ENCODE results near the gene SYNDIG1.
"Not testable (repeated sequence)": the region's sequence is repeated elsewhere in the genome, so short reads cannot be mapped to it uniquely, and the experiment has no call there.

Gene SYNDIG1

DNA sequence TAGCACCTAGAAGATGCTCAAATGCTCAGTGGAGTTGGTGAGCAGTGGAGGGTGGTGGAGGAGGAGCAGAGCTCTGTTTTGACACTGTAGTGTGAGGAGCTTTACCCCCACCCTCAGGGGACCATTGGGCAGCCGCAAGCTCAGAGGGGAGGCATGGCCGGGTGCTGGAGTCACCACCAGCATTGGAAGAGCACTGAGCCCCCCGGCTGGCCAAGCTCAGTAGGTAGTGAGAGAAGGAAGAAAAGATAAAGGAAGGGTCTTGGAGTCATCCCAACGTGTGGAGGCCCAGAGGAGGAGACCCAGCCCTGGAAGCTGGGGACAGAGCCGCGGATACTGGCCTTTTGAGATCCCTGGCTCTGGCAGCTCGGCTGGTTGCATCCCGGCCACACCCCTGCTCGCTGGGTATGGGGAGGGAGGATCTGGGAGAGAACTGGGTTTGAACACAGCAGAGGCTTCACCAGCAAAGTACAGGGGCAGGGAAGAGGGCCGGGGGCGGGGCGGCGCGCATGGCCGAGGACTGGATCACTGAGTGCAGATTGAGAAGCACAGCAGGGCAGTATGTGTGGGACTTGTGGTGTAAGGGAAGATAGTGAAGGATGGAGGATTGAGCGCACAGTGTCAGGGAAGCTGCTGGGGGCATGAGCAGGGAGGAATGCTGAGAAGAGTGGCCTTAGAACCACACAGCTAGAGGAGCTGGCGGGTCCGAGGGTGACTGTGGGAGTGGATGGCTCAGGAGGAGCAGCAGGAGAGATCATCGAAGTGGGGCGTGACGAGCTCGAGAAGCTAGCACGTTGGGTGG, 24.4 kb downstream of the SYNDIG1 start:
- no peak for FAIRE-seq

DNA sequence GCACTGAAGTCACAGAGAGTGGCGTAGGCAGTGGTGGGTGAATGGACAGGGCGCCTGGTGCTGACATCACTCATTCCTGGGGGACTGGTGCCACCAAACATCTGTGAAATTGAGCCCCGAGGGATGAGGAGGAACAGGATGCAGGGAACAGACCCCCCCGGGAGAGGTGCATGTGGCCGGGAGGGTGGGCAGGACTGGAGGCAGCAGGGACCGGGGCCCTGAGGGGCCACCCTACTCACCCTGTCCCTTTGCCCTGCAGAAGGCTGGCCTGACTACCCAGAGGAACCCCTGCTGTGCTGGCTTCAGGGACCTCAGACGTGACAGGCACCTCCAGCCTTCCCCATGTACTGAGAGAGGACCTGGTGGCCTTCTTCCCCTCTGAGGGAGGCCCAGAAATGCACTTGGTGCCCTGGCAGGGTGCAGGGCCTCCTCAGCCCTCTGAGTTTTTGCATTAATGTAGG, 25.1 kb downstream of the SYNDIG1 start:
- no peak for FAIRE-seq

DNA sequence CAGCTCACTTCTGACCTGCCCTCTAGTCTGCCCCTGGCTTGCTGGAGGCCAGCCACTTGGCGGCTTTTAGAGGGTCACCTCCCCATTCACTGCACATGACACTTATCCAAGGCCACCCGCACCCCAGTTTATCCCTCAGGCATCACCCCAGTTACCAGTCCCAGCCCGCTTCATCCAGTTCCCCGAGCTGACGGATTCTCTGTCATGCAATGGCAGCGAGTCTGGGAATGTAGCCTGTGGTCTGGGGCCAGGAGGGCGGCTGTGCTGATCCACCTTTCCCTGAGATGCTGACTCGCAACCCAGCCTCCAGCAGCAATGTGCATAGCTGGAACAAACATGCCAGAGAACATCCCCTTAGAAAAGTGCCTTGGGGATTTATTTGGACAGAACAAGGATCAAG, 25.8 kb downstream of the SYNDIG1 start:
- FAIRE-seq = no peak

DNA sequence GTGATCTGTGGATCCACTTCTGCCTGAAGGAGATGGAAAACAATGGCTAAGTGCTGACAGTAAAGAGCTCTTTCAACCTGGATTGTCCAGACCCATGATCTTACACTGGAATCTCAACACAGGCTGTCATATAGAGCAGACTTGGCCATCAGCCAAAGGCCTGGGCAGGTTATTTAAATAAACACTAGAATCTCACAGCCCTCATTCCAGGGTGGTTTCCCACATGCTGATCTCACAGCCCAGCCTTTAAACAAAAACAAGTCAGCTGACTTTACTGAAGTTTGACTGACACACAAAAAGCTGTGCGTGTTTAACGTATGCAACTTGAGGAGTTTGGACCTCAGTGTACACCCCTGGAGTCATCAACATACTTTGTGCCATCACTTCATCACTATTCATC, 28.4 kb downstream of the SYNDIG1 start:
- FAIRE-seq = no peak

DNA sequence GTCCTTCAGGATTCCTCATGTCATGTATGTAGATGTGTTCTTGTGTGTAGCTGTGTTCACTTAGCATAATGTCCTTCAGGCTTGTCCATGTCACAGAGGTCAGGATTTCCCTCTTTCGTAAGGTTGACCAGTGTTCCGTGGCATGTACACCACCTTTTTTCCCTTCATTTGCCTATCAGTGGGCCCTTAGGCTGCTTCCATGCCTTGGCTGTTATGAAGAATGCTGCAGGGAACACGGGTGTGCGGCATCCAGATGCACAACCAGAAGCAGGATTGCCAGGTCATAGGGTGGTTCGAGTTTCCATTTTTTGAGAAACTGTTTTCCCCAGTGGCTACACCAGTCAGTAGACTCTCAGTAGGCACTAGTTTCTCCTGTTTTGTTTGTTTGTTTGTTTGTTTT, 29.2 kb downstream of the SYNDIG1 start:
- FAIRE-seq = no peak

DNA sequence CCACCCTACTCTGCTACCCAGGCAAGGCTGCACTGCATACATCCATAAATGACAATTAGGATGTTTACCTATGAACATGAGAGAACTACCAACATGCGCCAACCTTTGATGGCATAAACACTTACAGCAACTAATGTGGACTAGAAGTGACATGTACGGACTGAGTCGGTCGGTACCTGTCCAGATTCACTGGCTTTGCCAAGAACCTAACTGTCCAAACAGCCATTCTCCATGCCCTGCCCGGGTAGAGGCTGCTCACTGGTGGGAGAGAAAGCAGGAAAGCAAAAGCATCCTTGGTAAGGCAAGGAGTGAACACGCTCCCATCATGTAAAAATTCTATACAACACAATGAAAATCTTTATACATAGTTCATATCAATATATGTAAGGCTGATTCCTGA, 30.0 kb downstream of the SYNDIG1 start:
- no peak for FAIRE-seq

DNA sequence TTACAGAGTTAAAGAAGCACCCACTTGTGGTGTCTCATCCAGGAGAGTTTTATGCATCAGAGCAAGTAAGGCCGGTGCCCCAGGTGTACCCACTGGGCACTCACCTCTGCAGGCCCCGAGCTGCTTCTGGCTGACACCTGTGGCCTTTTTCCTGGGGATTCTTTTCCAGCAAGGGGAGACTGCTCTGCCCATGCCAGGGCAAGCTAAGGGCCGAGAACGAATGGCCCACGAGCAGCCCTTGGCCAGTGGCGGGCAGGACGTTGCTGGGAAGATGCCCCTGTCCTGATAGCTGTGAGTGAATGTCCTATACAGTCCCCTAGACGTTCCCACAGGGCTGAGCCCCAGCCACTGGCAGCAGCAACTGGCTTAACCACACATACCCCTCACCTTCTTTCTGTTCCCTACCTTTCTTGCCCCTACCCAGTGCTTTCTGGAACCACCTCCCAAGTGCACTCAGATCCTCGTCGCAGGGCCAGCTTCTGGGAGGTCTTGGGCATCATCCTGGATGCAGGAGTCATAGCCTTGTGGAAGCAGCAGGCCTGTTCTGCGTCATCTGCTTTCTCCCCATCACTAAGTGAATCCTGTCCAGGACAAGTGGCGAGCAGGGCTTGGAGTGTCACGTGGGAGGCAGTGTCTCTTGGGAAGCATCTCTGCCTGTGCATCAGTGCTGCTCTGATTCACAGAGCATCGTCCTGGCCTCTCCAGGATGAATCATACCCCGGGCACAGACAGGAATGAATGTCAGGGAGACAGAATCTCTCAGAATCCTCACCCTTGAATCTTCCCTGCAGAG, 32.5 kb downstream of the SYNDIG1 start:
- FAIRE-seq = no peak

DNA sequence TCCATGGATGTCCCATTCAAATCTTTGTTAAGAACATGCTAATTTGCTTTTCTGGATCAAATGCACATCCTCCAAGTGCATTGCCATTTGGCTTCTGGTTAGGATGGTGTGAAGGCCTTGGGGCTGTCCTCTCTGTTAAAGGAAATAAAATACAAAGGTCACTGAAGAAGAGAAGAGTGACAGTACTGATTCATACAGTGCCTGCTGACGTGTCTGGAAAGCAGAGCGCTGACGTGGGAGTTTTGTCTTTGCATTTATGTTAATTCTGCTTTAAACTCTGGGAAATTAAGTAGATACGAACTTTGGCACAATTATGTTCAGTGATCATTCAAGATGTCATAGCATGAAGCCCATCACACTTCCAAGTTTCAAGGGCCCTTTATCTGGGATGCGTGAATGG, 33.2 kb downstream of the SYNDIG1 start:
- no peak for FAIRE-seq

DNA sequence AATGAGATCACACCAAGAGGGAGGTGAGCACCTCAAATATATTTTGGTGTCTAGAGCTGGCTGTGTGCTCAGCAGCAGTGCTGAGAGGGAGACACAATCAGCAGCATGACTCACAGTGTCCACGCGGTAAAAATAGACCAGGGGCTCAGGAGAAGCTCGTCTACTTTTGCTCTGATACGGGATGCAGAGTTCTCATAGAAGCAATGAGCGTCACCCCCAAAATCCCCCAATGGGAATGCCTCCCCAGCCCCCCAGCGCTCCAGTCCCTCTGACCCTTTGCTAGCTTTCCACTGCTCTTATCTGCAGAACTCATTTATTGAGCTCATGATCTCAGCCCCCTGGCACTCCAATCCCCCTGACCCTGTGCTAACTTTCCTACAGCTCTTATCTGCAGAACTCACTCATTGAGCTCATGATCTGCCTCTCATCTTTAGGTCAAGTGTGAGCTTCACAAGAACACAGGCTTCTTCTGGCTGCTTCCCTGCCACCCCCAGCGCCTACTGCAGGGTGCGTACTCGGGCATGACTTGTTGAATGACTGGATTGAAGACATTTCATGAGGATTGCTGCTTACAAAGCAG, 34.0 kb downstream of the SYNDIG1 start:
- no peak for FAIRE-seq

DNA sequence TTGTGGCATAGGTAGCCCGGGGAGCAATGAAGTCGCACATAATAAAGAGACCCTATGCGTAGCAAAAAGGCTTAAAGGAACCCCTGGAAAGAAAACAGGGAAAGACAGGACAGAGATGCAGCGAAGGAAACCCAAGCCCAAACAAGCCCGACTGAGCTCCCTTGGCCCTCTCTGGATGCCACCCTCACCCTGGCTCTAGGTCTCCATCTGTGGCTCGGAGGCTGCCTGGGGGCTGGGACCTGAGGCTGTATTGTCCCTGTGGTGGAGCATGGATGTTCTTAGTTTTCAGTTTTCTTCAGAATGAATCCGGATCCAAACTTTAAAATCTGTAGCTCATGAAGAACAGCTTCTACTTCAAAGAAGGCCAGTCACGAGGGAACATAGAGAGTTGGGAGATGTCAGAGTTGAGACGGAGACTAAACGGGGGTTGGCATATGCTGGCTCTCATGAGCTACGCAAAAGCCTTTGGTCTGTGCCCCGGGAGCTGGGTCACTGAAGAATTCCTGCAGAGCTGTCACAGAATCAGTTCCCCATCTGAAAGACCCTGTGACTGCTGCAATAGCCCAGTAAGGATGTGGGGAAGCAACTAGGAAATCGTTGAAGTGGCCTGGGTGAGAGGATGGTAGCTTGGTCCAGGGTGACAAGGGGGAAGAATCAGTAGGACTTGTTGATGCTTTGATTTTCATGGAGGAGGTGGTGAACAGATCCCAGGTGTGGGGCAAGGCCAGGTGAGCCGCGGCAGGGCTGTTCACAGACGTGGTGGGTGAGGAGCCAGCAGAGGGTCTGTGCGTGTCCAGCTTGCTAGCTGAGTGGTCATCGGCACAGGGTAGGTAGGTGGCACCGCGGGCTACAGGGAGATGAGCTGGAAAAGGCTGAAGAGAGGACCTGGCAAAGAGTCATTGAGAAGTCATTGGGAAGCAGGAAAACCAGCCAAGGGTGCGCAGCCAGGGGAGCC, 35.2 kb downstream of the SYNDIG1 start:
- FAIRE-seq = no peak

DNA sequence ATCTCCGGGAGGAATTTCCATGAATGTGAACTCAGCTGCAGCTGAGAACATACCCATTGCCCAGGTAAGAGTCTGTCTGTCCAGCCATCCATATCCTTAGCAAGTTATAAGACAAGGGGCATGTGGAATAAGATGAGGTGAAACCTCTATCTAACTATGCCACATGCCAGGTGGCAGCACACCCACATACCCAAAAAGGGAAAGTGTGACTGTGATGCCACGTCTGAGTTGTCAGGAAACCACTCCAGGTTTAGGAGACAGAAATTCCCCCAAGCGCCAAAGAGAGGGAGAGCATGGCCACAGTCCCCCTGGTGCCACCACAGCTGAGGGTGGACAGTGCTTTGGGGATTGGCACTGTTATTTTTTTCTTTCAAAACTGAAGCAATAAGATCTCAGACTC, 36.7 kb downstream of the SYNDIG1 start:
- FAIRE-seq = no peak

DNA sequence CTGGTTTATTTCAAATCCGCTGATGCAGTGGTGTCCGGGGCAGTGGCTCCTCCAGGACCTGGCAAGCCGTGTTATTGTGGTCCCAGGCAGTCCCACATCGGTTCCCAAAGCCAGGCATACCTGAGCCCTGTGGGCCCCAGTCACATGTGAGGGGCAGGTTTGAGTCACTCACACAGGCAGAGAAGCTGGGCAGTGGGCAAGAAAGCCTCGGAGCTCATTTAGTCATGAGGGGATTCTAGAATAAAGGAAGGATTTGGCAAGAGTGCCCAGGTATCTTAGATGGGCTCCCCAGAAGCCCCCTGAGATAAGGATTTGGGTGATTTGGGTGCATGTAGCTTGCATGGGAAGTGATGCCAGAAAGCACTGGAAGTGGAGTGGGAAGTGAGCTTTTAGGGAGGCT, 37.3 kb downstream of the SYNDIG1 start:
- no peak for FAIRE-seq

DNA sequence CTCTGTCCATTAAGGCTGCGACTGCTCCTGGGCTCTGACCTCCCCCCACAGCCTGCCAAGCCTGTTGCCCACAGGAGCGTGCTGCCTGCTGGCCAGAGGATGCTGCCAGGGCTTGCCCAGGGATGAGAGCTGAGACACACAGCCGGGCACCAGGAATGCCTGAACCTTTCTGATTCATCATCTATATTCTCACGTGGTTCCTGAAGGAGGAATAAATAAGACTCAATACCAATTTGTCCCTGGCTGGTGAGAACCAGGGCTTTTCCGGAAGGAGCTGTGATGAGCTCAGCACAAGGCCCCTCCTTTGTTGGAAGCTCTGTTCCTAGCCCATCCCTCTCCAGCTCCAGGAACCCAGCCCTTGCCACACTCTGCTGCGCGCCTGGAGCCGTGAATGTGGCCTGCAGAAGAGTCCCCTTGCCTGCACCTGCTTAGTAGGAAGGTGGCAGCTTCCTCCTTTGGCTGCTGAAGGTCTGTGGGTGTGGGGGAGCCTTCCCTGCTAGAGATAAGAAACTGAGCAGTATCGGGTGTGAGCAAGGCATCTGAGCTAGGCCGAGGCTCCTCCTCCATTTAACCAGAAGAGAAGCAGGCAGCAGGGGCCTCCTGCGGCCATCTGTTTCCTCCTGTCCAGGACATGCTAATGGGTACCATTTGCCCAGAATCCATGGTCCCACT, 37.9 kb downstream of the SYNDIG1 start:
- no peak for FAIRE-seq

DNA sequence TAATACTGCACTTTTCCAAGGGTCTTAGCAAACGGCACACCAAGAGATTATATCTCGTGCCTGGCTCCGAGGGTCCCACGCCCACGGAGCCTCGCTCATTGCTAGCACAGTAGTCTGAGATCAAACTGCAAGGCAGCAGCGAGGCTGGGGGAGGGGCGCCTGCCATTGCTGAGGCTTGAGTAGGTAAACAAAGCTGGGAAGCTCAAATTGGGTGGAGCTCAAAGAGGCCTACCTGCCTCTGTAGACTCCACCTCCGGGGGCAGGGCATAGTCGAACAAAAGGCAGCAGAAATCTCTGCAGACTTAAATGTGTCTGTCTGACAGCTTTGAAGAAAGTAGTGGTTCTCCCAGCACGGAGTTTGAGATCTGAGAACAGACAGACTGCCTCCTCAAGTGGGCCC, 43.0 kb downstream of the SYNDIG1 start:
- FAIRE-seq = not testable (repeated sequence)

DNA sequence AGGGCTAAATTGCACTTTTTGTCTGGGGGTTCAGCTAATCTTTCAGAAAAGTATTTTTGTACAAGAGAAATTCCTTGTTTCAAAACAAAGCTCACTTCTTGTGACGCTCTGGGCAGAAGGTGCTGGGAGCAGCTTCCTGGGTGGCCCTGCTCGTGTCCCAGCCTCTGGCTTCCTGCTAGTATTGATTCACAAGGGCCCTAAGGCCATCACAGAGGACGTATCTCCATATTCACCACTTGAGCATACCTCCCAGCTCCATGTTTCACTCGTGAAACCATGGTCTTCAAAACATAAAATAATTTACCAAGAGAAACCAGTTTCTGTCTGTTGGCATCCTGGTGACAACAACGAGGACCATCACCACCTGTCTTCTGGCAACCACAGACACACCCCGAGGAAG, 49.1 kb downstream of the SYNDIG1 start:
- FAIRE-seq = no peak

DNA sequence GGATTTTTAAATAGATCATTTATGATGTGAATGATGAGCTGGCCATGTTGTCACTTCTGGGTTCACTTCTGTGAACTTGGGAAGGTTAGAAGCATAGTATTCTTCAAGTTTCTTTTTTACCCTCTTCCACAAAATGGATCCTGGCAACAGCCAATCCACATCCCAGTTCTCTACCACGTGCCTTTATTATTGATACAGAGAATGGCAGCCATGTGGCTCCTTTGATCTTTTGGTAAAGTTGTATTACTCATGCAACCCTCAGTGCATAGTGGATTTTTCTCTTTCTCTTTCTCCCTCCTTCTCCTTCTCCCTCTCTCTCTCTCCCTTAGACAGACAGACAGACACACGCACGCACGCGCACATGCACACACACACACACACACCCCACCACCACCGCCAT, 50.0 kb downstream of the SYNDIG1 start:
- FAIRE-seq = no peak

DNA sequence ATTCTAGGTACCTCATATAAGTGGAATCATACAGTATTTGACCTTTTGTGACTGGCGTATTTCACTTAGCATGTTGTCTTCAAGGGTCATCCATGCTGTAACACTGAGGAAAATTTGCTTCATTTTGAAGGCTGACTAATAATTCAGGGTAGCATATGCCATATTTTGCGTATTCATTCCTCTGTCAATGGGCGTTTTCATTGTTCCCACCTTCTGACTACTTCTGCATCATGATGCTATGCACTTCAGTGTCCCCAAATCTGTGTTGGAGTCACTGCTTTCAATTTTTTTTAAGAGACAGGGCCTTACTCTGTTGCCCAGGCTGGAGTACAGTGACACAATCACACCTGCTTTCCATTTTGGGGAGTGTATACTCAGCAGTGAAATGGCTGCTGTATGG, 51.6 kb downstream of the SYNDIG1 start:
- FAIRE-seq = no peak

DNA sequence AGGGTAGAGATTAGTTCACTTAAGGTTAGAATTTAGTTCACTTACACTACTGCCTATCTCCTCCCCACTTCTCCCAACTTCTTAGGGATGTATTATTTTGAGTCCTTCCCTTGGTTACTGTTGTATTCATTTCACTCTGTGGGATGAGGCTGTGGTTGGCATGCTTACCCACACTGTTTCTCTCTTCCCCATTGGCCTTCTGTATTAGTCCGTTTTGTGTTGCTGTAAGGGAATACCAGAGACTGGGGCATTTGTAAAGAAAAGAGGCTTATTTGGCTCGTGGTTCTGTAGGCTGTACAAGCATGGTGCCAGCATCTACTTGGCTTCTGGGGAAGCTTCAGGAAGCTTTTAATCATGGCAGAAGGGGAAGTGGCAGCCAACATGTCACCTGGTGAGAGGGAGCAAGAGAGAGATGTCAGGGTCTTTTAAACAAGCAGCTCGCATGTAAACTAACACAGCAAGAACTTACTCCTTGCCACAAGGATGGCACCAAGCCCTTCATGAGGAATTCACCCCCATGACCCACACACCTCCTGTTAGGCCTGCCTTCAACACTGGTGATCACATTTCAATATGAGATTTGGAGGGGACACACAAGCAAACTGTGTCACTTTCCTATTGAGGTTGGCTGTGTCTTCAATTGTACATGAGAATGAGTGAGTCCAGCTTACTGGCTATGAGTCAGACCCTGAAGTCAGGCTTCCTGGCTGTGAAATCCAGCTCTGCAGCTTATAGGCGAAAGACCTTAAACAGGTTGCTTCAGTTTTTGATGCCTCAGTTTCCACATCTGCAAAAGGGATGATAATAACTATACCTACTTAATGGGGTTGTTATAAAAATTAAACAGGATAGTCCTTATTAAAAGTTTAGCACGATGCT, 53.3 kb downstream of the SYNDIG1 start:
- no peak for FAIRE-seq

DNA sequence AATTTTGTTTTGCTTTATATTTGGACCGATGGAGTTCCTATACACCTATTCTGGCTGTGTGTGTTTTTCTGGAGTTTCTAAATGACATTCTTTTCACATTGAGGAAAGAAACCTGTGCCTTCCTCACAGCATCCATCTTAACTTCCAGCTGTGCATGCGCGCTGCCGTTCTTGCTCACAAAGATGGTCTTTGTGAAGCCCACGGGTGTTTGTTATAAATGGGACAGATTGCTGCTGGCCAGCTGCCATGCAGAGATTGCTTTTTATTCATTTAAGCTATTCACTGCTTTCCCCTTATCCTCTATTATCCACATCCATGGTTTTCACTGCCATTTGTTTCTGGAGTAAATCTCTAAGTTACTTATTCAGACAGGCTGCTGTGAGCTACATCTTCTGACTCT, 54.2 kb downstream of the SYNDIG1 start:
- no peak for FAIRE-seq

DNA sequence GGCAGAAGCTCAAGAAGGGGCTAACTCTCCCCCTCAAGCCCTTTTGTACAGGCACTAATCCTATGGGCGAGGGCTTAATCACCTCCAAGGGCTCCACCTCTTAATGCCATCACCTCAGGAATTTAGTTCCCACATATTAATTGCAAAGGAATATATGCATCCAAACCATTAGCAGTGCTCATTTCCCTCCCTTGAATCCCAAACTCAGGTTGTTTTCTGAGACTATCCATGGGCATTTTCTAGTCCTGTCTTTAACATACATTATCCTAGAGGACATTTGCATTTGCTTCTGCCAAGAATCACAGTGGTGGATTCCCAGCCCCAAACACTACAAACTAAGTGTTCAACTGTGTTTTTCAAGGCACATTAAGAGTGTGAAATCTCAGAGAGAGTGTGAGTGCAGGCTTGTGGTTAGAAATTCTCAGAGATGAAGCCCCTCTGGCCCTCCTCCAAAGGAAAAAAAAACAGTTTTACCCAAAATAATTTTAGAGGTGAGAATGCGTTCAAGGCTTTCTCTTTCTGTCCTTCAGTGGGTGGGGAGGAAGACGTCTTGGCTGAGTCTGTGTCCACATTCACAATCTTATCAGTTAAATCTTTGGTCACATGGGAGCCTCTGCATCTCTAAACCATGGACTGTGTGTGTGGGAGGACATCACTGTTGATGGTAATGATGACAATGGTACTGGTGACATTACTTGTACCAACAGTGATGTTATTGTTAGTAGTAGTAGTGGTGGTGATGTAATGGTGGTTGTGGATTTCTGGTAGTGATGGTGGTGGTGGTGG, 59.3 kb downstream of the SYNDIG1 start:
- FAIRE-seq = no peak

Measured in G401.6 (cell line).